Measurements from ENCODE around the gene LARP4B. TPM values are rescaled to one million over a fixed set of nuclear protein-coding genes. Genes with fewer than 3 reads are reported as not detected.

Gene LARP4B
- total and polyA plus RNA-seq, 4 donors: 5.5 to 20.4 (median 12.1) TPM

DNA sequence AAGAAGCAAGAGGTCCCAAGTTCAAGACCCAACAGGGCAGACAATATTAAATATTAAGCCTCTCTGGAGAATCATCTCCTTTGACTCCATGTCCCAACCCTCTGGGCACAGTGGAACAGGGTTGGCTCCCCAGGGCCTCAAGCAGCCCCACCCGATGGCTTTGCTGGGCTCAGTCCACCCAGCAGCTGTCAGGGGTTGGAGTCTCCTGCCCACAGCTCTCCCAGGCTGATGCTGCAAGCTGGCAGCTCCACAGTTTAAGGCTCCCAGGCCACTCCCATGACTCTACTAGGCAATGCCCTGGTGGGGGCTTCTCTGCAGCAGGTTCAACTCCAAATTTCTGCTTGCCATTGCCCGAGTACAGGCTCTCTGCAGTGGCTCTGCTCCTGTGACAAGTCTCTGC, 55.1 kb downstream of the LARP4B start:
- Histone ChIP-seq H3K4me1 (ENCODE audit: control insufficient read depth in 4 of 4, insufficient read depth in 4 of 4, low read length in 3 of 4) (peaks cover 10 to 36% (median 22%) of the 10 kb centered on the region in 4 donors), H3K9ac (ENCODE audit: low read depth in 1 of 2, low read length in 2 of 2) (no peak overlapping the region), H3K9me3 (ENCODE audit: control insufficient read depth in 4 of 4, low read length in 3 of 4) (no peaks in the 10 kb centered on the region), H3K27ac (ENCODE audit: low read depth in 1 of 2, low read length in 2 of 2) (no peak overlapping the region), H3K4me3 (ENCODE audit: low read depth in 1 of 3, low read length in 3 of 3) (no peak overlapping the region), H3K27me3 (ENCODE audit: control insufficient read depth in 4 of 4, insufficient read depth in 4 of 4, low read length in 3 of 4) (no peaks in the 10 kb centered on the region), H3K36me3 (ENCODE audit: control insufficient read depth in 4 of 4, insufficient read depth in 3 of 4, low read depth in 1 of 4, low read length in 3 of 4) (peaks cover 0 to 11% (median 3%) of the 10 kb centered on the region in 4 donors)
- 98% methylated on average over 2 of the region's 2 CpGs for WGBS
- TF ChIP-seq GABPA (IDR thresholded peaks at IDR 0.05 in 1 of 2, conservative IDR thresholded peaks at IDR 0.05 in 1 of 2) (no peak), JUND (IDR thresholded peaks at IDR 0.05) (no peak), FOXA1 (IDR thresholded peaks at IDR 0.05) (no peak), FOXA2 (IDR thresholded peaks at IDR 0.05) (no peak), NR2F2 (IDR thresholded peaks at IDR 0.05) (no peak), HNF4G (IDR thresholded peaks at IDR 0.05) (no peak), RXRA (IDR thresholded peaks at IDR 0.05) (no peak)
- TF ChIP-seq, protein P1, sequence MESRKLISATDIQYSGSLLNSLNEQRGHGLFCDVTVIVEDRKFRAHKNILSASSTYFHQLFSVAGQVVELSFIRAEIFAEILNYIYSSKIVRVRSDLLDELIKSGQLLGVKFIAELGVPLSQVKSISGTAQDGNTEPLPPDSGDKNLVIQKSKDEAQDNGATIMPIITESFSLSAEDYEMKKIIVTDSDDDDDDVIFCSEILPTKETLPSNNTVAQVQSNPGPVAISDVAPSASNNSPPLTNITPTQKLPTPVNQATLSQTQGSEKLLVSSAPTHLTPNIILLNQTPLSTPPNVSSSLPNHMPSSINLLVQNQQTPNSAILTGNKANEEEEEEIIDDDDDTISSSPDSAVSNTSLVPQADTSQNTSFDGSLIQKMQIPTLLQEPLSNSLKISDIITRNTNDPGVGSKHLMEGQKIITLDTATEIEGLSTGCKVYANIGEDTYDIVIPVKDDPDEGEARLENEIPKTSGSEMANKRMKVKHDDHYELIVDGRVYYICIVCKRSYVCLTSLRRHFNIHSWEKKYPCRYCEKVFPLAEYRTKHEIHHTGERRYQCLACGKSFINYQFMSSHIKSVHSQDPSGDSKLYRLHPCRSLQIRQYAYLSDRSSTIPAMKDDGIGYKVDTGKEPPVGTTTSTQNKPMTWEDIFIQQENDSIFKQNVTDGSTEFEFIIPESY (IDR thresholded peaks at IDR 0.05): no peak
- DNase-seq (ENCODE audit: low spot score): no peak

DNA sequence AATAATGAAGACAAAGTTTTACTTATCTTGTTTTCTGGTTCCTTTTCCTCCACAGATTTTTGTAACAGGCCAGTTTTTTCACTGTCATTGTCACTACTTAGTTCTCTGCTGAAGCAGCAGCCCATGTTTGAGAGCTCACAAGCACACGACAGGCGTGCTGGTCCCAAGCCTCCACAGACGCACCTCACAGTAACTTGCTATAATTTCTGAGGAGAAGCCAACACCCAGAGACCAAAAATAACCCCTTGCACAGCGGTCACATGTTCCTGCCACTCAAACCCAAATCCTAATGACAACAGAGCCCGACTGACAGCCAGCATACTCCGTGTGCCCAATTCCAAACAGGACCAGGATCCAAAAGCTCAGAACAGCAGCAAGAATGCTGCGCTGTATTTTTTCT, 58.5 kb downstream of the LARP4B start:
- WGBS: 91% methylated on average over 7 of the region's 7 CpGs
- H3K9ac ChIP-seq (ENCODE audit: low read depth in 1 of 2, low read length in 2 of 2): no peak overlapping the region
- DNase-seq (ENCODE audit: low spot score): no peak
- H3K36me3 ChIP-seq (ENCODE audit: control insufficient read depth in 4 of 4, insufficient read depth in 3 of 4, low read depth in 1 of 4, low read length in 3 of 4): peaks cover 0 to 3% (median 0%) of the 10 kb centered on the region in 4 donors
- H3K27ac ChIP-seq (ENCODE audit: low read depth in 1 of 2, low read length in 2 of 2): no peak overlapping the region
- no peaks in the 10 kb centered on the region for H3K9me3 ChIP-seq (ENCODE audit: control insufficient read depth in 4 of 4, low read length in 3 of 4)
- peaks cover 15 to 46% (median 29%) of the 10 kb centered on the region in 4 donors for H3K4me1 ChIP-seq (ENCODE audit: control insufficient read depth in 4 of 4, insufficient read depth in 4 of 4, low read length in 3 of 4)
- H3K4me3 ChIP-seq (ENCODE audit: low read depth in 1 of 3, low read length in 3 of 3): no peak overlapping the region
- H3K27me3 ChIP-seq (ENCODE audit: control insufficient read depth in 4 of 4, insufficient read depth in 4 of 4, low read length in 3 of 4): no peaks in the 10 kb centered on the region
- TF ChIP-seq, protein P2, sequence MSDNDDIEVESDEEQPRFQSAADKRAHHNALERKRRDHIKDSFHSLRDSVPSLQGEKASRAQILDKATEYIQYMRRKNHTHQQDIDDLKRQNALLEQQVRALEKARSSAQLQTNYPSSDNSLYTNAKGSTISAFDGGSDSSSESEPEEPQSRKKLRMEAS (IDR thresholded peaks at IDR 0.05): no peak
- no peak for TF ChIP-seq EGR1 (IDR thresholded peaks at IDR 0.05; ENCODE audit: low read depth in 2 of 2)
- TF ChIP-seq JUND (IDR thresholded peaks at IDR 0.05): no peak
- TF ChIP-seq, protein P1 (IDR thresholded peaks at IDR 0.05): no peak
- TF ChIP-seq HNF4G (IDR thresholded peaks at IDR 0.05): no peak
- no peak for TF ChIP-seq TAF1 (conservative IDR thresholded peaks at IDR 0.05)
- TF ChIP-seq FOXA2 (IDR thresholded peaks at IDR 0.05): no peak
- TF ChIP-seq NR2F2 (IDR thresholded peaks at IDR 0.05): no peak
- no peak for TF ChIP-seq GABPA (IDR thresholded peaks at IDR 0.05 in 1 of 2, conservative IDR thresholded peaks at IDR 0.05 in 1 of 2)
- TF ChIP-seq, protein P3, sequence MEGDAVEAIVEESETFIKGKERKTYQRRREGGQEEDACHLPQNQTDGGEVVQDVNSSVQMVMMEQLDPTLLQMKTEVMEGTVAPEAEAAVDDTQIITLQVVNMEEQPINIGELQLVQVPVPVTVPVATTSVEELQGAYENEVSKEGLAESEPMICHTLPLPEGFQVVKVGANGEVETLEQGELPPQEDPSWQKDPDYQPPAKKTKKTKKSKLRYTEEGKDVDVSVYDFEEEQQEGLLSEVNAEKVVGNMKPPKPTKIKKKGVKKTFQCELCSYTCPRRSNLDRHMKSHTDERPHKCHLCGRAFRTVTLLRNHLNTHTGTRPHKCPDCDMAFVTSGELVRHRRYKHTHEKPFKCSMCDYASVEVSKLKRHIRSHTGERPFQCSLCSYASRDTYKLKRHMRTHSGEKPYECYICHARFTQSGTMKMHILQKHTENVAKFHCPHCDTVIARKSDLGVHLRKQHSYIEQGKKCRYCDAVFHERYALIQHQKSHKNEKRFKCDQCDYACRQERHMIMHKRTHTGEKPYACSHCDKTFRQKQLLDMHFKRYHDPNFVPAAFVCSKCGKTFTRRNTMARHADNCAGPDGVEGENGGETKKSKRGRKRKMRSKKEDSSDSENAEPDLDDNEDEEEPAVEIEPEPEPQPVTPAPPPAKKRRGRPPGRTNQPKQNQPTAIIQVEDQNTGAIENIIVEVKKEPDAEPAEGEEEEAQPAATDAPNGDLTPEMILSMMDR (IDR thresholded peaks at IDR 0.05; ENCODE audit: low read depth, low read length, missing input control): no peak
- TF ChIP-seq, protein P4, sequence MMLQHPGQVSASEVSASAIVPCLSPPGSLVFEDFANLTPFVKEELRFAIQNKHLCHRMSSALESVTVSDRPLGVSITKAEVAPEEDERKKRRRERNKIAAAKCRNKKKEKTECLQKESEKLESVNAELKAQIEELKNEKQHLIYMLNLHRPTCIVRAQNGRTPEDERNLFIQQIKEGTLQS (IDR thresholded peaks at IDR 0.05): no peak
- TF ChIP-seq, protein P5, sequence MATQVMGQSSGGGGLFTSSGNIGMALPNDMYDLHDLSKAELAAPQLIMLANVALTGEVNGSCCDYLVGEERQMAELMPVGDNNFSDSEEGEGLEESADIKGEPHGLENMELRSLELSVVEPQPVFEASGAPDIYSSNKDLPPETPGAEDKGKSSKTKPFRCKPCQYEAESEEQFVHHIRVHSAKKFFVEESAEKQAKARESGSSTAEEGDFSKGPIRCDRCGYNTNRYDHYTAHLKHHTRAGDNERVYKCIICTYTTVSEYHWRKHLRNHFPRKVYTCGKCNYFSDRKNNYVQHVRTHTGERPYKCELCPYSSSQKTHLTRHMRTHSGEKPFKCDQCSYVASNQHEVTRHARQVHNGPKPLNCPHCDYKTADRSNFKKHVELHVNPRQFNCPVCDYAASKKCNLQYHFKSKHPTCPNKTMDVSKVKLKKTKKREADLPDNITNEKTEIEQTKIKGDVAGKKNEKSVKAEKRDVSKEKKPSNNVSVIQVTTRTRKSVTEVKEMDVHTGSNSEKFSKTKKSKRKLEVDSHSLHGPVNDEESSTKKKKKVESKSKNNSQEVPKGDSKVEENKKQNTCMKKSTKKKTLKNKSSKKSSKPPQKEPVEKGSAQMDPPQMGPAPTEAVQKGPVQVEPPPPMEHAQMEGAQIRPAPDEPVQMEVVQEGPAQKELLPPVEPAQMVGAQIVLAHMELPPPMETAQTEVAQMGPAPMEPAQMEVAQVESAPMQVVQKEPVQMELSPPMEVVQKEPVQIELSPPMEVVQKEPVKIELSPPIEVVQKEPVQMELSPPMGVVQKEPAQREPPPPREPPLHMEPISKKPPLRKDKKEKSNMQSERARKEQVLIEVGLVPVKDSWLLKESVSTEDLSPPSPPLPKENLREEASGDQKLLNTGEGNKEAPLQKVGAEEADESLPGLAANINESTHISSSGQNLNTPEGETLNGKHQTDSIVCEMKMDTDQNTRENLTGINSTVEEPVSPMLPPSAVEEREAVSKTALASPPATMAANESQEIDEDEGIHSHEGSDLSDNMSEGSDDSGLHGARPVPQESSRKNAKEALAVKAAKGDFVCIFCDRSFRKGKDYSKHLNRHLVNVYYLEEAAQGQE (IDR thresholded peaks at IDR 0.05): no peak
- no peak for TF ChIP-seq RAD21 (IDR thresholded peaks at IDR 0.05)
- no peak for TF ChIP-seq HNF4A (conservative IDR thresholded peaks at IDR 0.05)
- TF ChIP-seq SP1 (IDR thresholded peaks at IDR 0.05): no peak
- TF ChIP-seq FOXA1 (IDR thresholded peaks at IDR 0.05): no peak
- no peak for TF ChIP-seq YY1 (IDR thresholded peaks at IDR 0.05)
